PC-9 (cell line): Measurements from ENCODE around the gene CNTNAP5. TPM values are rescaled to one million over a fixed set of nuclear protein-coding genes. Genes with fewer than 3 reads are reported as not detected.

Source experiments
- BruUV-seq: library from RNA; stranded (reverse); fragments of 400-500 nt; replicated peaks from 2 replicates; lab custom pipeline; 2021; lab: Mats Ljungman, UMichigan
- CTCF ChIA-PET: fragments of 300-600 bp; sonication (Branson Sonifier 250); formaldehyde crosslinking; loops from one replicate; lab custom pipeline; 2022; ENCODE audit warnings: antibody characterized with exemption; lab: Charles Lee
- POLR2A ChIA-PET: fragments of 300-600 bp; sonication (Branson Sonifier 250); formaldehyde crosslinking; loops from one replicate; lab custom pipeline; 2022; ENCODE audit warnings: antibody characterized with exemption; ENCODE audit not compliant: unreplicated experiment; lab: Charles Lee
- DNase-seq, 2 experiments: peaks; one replicate each; pipeline versions ENCODE4 v3.0.0 to v3.0.0-alpha.2; 2015 to 2022; ENCODE audit warnings: mixed read lengths in 1 of 2
- H2AFZ ChIP-seq: fragments of 200-600 bp; sonication (generic); 2 replicates; pipeline ENCODE4 v1.8.1; 2017; ENCODE audit warnings: antibody characterized with exemption
- H3F3A ChIP-seq: fragments of 200-600 bp; sonication (generic); 2 replicates; pipeline ENCODE4 v1.8.1; 2017; ENCODE audit warnings: antibody characterized with exemption, mild to moderate bottlenecking, low read depth; ENCODE audit not compliant: insufficient read depth
- H3K27ac ChIP-seq: fragments of 200-600 bp; sonication (generic); 2 replicates; pipeline ENCODE4 v1.6.1; 2016; ENCODE audit warnings: mixed run types
- H3K27me3 ChIP-seq: fragments of 200-600 bp; sonication (generic); 2 replicates; pipeline ENCODE4 v1.6.1; 2016; ENCODE audit warnings: low read depth, mixed run types; ENCODE audit not compliant: insufficient read depth
- H3K36me3 ChIP-seq: fragments of 200-600 bp; sonication (generic); 2 replicates; pipeline ENCODE4 v1.6.1; 2016; ENCODE audit warnings: low read depth, mixed run types
- H3K4me1 ChIP-seq: fragments of 200-600 bp; sonication (generic); replicated peaks from 2 replicates; pipeline ENCODE4 v1.6.1; 2016; ENCODE audit warnings: mixed run types; ENCODE audit not compliant: insufficient read depth
- H3K4me2 ChIP-seq: fragments of 200-600 bp; sonication (generic); 2 replicates; pipeline ENCODE4 v1.6.1; 2017; ENCODE audit warnings: mixed run types
- H3K4me3 ChIP-seq: fragments of 200-600 bp; sonication (generic); 2 replicates; pipeline ENCODE4 v1.6.1; 2016; ENCODE audit warnings: mixed run types
- H3K79me2 ChIP-seq: fragments of 200-600 bp; sonication (generic); 2 replicates; pipeline ENCODE4 v1.6.1; 2017; ENCODE audit warnings: low read depth, mixed run types
- H3K9me2 ChIP-seq: fragments of 200-600 bp; sonication (generic); 2 replicates; pipeline ENCODE4 v1.8.1; 2017; ENCODE audit warnings: mild to moderate bottlenecking; ENCODE audit not compliant: insufficient read depth
- H3K9me3 ChIP-seq: fragments of 200-600 bp; sonication (generic); 2 replicates; pipeline ENCODE4 v1.8.1; 2016; ENCODE audit warnings: low read depth; ENCODE audit not compliant: insufficient read depth
- H4K20me1 ChIP-seq: fragments of 200-600 bp; sonication (generic); 2 replicates; pipeline ENCODE4 v1.8.1; 2017; ENCODE audit not compliant: insufficient read depth
- CTCF ChIP-seq: fragments of 200-600 bp; sonication (generic); conservative IDR thresholded peaks from 2 replicates; pipeline ENCODE4 v1.6.1; 2017; ENCODE audit warnings: mixed run types, antibody characterized with exemption, mild to moderate bottlenecking, moderate library complexity
- EZH2 ChIP-seq: fragments of 200-600 bp; sonication (generic); IDR thresholded peaks from 2 replicates; pipeline ENCODE4 v1.8.0; 2017; ENCODE audit warnings: antibody characterized with exemption, low read depth
- intact Hi-C: fragments of 100-400 bp; cut with micrococcal nuclease; formaldehyde crosslinking; loops from one replicate; pipeline ENCODE4 v1.10.0; 2022; ENCODE audit not compliant: unreplicated experiment
- total RNA-seq: library from RNA; stranded (reverse); gene quantifications from 2 replicates; pipeline ENCODE4 v1.2.3, GENCODE V29; 2021

Gene CNTNAP5
- total RNA-seq, 1 experiment from 2014 or later, result not detected

- Histone ChIP-seq H3F3A (no peaks in the 10 kb centered on the region), H3K79me2 (no peaks in the 10 kb centered on the region), H3K36me3 (no peaks in the 10 kb centered on the region), H3K4me2 (no peak overlapping the region), H4K20me1 (no peaks in the 10 kb centered on the region), H3K9me2 (no peaks in the 10 kb centered on the region), H3K4me3 (no peak overlapping the region), H3K9me3 (no peaks in the 10 kb centered on the region; the same call in 1 of the 2 replicates), H3K27ac (no peak overlapping the region), H3K27me3 (no peaks in the 10 kb centered on the region), H3K4me1 (no peaks in the 10 kb centered on the region), H2AFZ (no peak overlapping the region)
- POLR2A ChIA-PET, result no interaction called here
- TF ChIP-seq CTCF (peak; percentile 83), EZH2 (no peak)
- DNase-seq, result peak in 1 of 2 experiments; percentile 6
- CTCF ChIA-PET, result no interaction called here
- BruUV-seq, result no TSS peak
- intact Hi-C loops, result no loop called here
Measured at GRCh38 chr2:124027182-124027581, 2.1 kb downstream of the CNTNAP5 start.

GRCh38 chr2:124032799-124033198, 7.7 kb downstream of the CNTNAP5 start:
- no peaks in the 10 kb centered on the region; the same call in 1 of the 2 replicates for H3K9me3 ChIP-seq
- H3K4me2 ChIP-seq, result no peak overlapping the region
- no peak for DNase-seq
- H3K4me3 ChIP-seq, result no peak overlapping the region
- no peaks in the 10 kb centered on the region for H3K36me3 ChIP-seq
- no peak overlapping the region for H2AFZ ChIP-seq
- no peak overlapping the region for H3K27ac ChIP-seq
- H3K79me2 ChIP-seq, result no peaks in the 10 kb centered on the region
- H3K9me2 ChIP-seq, result no peaks in the 10 kb centered on the region
- no peaks in the 10 kb centered on the region for H3F3A ChIP-seq
- H3K27me3 ChIP-seq, result no peaks in the 10 kb centered on the region
- BruUV-seq, result no TSS peak
- ChIA-PET POLR2A (no interaction called here), CTCF (no interaction called here)
- TF ChIP-seq EZH2 (no peak), CTCF (no peak)
- intact Hi-C loops, result no loop called here
- no peaks in the 10 kb centered on the region for H3K4me1 ChIP-seq
- no peaks in the 10 kb centered on the region for H4K20me1 ChIP-seq

GRCh38 chr2:124034265-124034664, 9.2 kb downstream of the CNTNAP5 start:
- no peaks in the 10 kb centered on the region for H4K20me1 ChIP-seq
- ChIA-PET POLR2A (no interaction called here), CTCF (no interaction called here)
- H3K36me3 ChIP-seq, result no peaks in the 10 kb centered on the region
- intact Hi-C loops, result no loop called here
- H3K4me2 ChIP-seq, result no peak overlapping the region
- no peaks in the 10 kb centered on the region; the same call in 1 of the 2 replicates for H3K9me3 ChIP-seq
- no peaks in the 10 kb centered on the region for H3K9me2 ChIP-seq
- no peak overlapping the region for H2AFZ ChIP-seq
- no peaks in the 10 kb centered on the region for H3K4me1 ChIP-seq
- DNase-seq, result no peak
- H3K27me3 ChIP-seq, result no peaks in the 10 kb centered on the region
- no peaks in the 10 kb centered on the region for H3F3A ChIP-seq
- TF ChIP-seq EZH2 (no peak), CTCF (no peak)
- H3K79me2 ChIP-seq, result no peaks in the 10 kb centered on the region
- H3K27ac ChIP-seq, result no peak overlapping the region
- BruUV-seq, result no TSS peak
- no peak overlapping the region for H3K4me3 ChIP-seq
